Breast epithelium (tissue), 3 donors: ENCODE data around the gene TGIF1.

Source experiments
- CTCF ChIP-seq, 3 donors: fragments of 450-650 bp; IDR thresholded peaks; one replicate each; pipeline ENCODE4 v1.5.1; 2016 to 2017; ENCODE audit warnings: antibody characterized with exemption in 3 of 3, mild to moderate bottlenecking in 3 of 3, moderate library complexity in 3 of 3
- POLR2AphosphoS5 ChIP-seq, 3 donors: sonication (generic); formaldehyde crosslinking; IDR thresholded peaks; one replicate each; pipeline ENCODE4 v1.6.1; 2017; ENCODE audit warnings: antibody characterized with exemption in 3 of 3

DNA sequence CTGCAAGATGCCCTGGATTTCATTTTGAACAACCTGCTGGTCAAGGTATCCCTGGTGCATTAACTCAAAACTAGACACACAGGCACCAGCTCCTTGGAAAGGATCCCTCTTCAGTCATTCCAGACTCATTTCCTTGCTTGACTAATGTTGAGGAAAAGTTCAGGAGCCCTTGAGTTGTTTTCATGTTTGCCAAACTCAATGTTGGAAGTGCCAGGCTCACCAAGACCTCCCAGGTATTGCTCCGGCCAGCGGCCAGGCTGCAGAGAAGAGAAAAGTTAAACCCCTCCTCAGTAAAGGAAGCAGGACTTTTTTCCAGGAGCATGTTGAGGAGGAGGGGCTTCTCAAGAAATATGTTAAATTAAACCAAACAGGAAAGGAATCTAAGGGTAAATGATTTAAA is 42.7 kb downstream of the TGIF1 start:
- TF ChIP-seq POLR2AphosphoS5 (IDR thresholded peaks at IDR 0.05) (no peak), CTCF (IDR thresholded peaks at IDR 0.05) (no peak)
